NCI-H1417 treated with DMSO at 0.1 percent for 48 hours (cell line): ENCODE measurements around the gene MTG2.

Source experiments
- DNase-seq: peaks from one replicate; lab custom pipeline; 2025; lab: John Stamatoyannopoulos, UW

Gene MTG2

DNA sequence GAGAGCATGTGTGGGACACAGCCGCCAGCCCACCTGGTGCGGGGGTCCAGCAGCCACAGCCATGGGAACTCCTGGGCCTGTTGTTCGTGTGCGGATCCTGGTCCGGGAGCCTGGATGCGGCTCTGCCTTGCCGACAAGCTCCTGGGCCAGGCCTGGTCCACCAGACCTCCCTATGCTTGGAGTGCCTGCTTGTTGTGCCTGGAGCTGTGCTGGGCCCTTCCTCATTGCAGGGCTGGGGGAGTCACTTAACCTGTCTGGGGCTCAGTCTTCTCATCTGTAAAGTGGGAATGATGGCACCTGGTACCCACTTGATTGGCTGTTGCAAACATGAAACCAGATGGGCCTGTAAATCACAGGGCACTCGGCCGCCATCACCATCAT lies 52.9 kb downstream of the MTG2 start:
- no peak for DNase-seq

DNA sequence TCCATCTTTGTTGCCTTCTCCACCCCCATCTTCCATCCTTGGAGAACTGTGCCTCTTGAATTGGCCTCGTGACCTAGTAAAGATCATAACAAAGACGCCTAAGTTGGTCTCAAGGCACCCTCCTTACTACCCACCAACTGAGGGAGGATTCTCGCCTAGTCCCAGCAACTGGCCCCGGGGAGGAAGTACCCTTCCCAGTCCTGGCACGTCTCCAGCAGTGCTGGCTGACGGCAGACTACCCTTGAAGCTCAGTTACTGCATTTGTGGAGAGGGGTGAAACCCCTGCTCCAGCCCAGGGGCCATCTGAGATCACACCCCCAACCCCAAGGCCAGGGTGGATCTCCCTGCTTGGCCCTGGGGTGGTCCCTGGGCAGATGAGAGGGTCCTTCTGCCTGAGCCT lies 53.4 kb downstream of the MTG2 start:
- DNase-seq, result no peak

DNA sequence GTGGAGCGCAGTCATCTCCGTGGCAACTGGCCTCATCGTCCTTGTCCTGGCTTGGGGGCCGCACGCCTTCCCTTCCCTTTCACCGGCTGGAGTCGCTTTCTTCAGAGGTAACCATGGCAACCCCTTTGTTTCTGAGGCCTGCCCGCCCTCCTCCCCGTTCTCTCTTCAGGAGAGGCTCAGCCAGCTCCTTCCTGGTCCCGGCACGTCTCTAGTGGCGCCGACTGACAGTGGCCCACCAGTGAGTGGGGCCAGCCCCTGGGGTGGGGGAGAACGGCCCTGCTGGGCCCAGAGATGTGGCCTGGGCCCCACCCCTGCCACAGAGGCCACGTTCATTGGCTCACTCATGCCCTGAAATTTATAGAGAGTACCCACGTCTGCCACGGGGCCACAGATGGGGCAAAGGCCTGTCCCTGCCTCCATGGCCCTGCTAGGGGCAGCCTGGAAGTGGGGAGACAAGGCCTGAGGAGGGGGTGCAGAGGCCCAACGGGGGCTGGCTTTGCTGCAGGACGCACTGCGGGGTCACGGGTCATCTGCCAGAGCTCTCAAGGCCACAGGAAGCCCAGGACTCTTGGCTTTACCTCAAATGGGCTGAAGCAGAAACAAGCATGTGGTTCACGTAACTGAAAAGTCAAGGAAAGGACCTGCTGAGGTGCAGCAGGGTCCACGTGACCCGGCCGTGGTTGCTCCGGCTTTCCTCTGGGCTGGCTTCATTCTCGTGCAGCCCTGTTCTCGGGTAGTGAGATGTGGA lies 54.1 kb downstream of the MTG2 start:
- peak; percentile 38 for DNase-seq

DNA sequence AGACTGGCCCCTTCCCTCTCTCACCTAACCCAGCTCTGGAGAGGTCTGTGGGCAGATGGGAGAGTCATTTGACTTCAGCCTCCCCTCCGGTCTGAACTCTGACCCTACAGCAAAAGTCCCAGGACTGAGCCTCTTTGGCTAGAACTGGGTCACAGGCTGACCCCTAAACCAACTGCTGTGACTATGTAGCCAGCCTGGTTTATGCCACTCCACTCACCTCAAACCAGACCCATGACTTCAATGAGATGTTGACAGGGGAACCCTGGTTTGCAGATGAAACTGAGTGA lies 54.6 kb downstream of the MTG2 start:
- no peak for DNase-seq

DNA sequence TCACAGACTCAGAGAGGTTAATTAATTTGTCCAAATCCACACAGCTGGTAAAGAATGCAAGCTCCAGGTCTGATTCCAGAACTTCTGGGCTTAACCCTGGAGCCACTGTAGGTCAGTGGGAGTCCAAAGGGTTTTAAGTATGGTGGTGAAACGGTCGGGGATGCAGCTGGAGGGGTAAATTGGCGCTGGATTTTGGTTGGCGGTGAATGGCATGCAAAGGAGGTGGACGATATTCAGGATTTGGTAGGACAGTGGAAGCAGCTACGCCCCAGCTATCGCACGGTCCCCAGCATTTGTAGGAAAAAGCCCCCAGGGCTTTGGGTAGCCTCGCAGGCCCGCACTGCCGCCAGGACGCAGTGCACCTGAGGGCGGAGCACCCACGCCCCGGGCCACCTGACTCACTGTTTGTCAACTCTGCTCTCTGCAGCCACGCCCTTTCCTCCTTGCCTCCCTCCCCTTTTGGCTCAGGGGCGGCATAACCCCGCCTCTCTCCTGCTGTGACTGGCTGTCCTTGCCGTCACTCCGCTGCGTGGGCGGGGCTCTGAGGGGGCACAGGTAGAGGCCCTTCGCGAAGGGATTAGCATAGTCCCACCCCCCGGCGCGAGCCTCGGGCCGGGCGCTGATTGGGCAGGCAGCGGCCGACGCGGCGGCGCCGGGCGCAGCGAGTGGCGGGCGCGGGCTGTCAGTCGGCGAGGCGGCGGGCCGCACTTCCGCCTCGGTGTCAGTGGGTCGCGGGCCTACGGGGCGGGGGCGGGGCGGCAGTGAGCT lies 55.2 kb downstream of the MTG2 start, which contains the start of gene OSBPL2:
Gene OSBPL2, plus strand, starts transcription at position 721 of the 768 bp plus-strand sequence. CDS start 17,664 bp downstream, outside the sequence.
- DNase-seq, result peak; percentile 96

DNA sequence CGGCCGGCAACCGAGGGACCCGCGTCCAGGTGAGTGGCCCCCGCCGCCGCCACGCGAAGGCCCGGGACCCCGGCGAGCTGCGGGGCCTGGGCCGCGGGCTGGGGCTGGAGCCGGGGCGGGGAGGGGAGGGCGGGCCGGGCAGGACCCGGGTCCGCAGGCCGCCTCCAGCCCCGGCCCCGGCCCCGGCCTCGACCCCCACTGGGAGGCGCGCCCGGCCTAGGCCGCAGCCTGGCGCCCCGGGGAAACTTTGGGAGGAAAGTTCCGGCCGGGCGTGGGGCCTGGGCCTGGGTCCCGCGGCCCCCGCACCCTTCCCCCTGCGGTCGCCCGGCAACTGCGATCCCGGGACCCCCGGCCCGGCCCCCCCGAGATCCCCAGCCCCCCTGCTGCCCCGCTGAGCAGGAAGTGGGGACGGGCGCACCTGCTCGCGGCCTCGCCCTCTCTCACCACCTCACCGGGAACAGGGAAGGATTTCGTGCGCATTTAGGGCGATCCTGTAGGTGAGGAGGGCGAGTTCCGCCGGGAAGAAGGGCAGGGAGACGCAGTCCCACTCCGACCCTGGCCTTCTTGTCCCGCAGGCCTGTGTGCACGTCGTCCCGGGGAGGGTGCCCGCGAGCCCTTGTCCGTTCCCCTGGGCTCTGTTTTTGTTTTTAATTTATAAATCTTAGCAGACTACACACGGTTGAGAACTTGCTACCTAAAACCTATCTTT lies 55.9 kb downstream of the MTG2 start:
- DNase-seq, result no peak

DNA sequence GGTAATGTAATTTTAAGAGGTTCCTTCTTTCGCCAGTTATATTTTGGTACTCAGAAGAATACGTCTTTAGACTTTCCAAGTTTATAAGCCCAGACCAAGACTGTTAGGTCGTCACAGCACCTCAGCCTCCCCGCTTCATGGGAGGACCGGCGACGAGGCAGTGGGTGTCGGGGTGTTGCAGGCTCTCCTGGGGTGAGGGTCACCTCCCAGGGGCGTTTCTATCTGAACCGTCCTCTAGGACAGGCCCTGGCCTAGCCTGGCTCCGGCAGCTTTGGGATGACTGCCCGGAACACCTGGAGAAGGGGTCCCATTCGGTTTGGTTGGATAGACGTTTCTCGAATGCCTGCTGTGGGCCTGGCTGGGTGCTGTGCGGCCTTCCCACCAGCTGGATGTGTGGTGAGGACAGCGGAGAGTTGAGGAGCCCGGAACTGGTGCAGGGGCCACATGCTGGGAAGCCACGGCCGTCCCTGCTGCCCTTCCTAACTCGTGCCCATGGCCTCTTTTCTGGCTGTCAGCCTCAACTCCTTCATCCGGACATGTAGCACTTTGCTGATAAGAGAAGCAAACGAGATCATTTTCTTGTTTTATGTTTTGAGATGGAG lies 56.6 kb downstream of the MTG2 start:
- no peak for DNase-seq

DNA sequence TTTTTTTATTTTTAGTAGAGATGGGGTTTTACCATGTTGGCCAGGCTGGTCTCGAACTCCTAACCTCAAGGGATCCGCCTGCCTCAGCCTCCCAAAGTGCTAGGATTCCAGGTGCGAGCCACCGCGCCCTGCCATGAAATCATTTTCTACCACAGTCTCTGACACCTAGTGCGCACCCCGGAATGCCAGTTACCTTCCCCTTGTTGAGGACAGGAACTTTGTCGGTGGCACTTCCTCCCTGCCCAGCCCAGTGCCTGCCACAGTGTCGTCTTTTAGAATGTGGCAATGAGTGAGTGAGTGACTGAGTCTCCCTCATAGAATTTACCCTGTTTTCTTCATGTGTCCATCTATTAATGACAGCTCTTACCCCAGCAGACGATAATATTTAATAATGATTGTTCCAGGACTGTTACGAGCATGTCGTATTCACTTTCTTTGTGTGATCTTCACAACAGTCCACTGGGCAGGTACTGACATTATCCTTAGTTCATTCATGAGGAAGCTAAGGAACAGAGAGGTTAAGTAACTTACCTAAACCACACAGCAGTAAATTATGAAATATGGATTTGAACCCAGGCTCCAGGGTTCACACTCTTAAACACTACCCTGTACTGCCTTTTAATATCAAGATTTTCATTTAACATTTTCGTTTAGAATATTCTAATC lies 57.3 kb downstream of the MTG2 start:
- DNase-seq, result no peak

DNA sequence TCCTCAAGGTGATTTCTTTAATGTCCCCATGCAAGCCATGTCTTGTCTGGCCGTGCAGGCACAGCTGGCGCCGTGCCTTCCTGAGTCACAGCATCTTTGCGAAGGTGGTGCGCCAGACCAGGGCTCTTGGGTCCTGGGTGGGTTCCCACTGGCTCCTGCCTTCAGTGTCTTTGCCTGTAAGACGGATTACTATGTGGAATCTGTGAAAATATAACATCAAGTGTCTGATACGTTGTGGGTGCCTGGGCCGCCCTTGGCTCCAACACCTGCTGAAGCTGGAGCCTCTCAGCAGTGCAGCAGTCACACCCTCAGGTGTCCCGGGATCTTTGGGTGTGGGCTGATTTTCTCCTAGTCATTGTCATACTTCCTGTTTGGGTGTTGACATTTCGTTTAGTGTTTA lies 58.7 kb downstream of the MTG2 start:
- no peak for DNase-seq

DNA sequence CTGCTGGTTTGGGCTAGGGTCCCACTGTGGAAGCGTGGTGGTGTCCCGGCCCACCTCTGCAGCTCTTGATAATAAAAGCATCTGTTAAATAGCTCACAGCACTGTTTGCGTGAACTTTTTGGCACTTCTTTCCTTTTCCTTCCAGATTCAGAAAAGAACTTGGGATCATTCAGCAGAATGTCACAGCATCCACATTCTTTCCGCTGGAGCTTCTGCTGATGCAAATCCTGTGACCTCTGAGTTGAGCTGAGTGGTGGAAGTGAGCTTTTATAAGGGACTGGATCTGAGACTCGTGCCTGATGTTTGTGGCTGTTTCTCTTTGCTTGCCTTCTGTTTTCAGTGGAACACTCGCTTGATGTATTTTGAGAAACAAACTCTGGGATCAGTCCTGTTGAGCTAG lies 59.3 kb downstream of the MTG2 start:
- no peak for DNase-seq

DNA sequence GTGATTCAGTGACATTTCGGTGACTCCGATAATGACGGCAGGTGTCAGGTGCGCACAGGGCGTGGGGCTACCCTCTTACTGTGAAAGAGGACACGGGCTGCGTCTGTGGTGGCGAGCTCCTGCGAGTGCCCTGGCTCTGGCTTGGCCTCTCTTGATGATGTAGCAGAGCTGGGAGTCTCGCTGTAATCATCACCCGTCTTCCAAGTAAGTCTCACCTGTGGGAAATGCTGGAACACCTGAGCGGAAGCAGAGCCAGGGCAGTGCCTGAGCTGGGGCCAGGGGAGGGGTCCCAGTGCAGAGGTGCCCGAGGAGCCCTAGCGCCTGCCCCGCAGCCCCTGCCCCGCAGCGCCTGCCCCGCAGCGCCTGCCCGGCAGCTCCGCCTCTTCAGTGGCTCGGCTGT lies 60.3 kb downstream of the MTG2 start:
- no peak for DNase-seq

DNA sequence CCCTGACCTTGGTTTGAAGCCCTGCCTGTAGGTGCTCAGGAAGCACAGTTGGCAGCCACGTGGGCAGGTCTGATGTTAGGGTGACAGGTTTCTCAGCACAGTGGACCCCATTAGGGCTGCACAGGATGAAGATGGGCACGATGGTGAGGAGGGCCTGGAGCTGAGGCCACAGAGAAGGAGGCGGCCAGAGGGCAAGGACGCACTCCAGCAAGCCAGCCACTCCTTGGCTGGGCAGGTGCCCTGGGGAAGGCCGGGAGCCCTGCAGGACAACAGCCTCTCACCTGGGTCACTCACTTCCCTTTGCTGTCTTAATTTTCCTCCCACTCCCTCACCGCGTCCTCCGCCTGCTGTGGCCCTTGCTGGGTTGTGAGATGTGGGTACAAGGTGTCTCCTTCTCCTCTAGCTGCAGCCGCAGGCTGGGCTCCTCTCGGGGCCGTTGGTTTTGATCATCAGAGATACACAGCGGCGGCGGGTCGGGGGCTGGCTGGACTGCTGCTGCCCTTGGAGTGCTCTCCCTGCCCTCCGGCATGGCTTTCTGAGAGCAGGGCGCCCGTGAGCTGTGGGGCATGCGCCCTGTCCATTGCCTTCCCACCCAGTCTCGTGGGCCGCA lies 61.2 kb downstream of the MTG2 start:
- no peak for DNase-seq

DNA sequence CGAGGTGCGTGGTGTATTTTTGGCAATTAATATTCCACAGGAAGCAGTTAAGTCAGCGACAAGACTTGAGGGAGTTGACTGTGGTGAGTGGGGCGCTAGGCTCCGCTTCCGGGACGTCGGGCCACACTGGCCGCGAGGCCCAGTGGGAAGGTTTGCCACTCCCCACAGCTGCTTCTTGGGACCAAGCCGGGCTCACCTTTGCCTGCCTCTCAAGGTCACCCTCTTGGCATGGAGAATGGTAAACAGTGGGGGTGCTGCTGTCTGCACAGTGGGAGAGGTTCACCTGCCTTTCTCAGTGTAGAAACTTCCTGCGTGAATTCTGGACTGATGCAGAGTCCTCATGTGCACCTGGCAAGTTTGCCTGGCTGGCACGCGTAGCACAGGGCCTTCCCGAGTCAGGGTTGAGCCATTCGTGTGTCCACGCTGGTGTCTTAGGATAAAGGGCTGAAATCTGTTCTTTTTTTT lies 61.8 kb downstream of the MTG2 start:
- no peak for DNase-seq

DNA sequence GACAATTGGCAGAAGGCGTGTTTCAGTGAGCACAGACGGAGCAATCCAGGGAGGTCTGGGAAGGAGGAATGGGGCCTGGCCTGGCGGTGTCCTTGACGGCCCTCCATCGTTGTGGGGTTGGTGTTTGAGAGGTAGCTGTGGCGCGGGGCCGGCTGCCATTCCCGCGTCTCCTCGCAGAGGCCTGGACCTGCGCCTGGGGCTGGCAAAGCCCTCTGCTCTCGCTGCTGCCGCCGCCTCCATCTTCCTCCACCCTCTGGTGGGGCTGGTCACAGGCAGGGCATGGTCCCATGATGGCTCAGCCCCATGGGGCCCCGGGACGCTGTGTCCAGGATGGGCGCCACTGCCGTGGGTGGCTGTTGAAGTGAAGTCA lies 63.1 kb downstream of the MTG2 start:
- no peak for DNase-seq

DNA sequence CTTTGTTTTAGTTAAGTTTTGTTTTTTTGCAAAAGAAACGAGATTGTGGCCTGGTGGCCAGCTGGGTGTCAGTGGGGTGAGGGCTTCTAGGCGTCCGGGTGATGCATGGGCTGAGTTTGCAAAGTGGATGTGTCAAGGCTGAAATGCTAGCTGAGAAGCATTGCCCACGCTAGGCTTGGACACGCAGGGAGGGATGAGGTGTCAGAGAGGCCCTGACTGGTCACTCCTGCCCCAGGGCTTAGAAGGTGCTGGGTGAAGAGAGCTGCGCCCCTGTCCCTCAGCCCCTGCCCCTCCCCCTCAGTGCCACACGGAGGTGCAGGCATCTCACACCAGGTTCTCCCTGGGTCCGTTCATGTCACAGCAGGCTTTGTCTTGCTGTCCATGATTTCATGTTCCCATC lies 63.6 kb downstream of the MTG2 start:
- DNase-seq, result no peak

DNA sequence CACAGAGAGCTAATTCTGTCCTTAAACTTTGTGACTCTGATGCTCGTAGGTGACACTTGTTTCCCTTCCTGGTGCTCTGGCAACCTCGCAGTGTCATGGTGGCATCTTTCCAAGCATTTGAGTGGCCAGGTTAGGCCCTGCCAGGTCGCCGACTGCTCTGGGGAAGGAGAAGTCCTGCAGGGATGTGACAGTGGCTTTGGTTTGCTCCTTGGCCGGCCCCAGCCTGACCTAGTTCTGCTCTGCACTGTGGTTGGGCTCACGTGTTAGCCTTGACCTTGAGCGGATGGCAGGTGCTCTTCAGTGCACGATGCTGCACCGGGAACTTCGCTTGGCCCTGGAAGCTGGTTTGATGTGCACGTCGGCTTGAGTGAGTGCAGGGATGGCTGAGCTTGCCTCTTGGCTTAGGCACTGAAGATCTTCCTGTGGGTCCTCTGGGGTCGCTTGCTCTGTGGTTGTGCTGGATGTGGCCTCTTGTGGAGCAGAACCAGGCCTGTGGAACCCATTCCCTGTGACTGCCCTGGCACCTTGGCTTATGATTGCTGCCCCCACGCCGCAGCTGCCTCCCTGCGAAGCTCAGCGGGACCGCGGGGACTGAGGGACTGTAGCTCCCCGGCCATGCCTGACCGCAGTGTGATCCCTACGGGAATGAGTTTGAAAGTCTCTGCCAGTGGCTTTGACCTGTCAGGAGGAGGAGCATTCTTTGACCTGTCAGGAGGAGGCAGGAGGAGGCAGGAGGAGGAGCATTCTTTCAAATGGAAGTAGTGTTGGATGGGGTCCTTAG lies 64.2 kb downstream of the MTG2 start:
- no peak for DNase-seq

DNA sequence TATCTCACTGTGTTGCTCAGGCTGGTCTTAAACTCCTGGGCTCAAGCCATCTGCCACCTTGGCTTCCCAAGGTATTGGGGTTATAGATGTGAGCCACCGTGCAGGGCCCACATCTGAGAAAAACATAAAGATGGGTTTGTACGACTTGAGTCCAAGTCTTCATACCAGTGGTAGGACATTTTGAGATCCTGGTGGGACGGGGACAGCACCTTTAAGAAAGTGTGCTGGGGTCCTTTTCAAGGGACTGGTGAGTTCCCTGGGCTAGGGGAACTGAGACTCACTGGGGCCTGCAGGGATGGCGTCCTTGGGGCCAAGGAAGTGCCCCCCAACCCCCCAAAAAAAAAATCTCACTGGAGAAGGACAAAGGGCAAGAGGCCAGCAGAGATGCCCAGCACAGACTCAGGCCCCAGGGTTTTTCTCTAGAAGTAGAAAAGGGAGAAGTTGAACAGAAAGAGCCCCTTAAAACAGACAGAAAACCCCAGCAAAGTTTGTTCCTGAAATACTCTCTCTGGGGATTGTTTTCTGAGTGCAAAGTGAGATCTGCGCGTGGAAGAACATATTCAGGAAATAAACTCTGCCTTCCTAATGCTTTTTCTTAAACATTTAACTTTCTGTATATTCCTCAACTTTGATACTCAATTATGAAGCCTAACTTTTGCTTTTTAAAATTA lies 66.2 kb downstream of the MTG2 start:
- no peak for DNase-seq

DNA sequence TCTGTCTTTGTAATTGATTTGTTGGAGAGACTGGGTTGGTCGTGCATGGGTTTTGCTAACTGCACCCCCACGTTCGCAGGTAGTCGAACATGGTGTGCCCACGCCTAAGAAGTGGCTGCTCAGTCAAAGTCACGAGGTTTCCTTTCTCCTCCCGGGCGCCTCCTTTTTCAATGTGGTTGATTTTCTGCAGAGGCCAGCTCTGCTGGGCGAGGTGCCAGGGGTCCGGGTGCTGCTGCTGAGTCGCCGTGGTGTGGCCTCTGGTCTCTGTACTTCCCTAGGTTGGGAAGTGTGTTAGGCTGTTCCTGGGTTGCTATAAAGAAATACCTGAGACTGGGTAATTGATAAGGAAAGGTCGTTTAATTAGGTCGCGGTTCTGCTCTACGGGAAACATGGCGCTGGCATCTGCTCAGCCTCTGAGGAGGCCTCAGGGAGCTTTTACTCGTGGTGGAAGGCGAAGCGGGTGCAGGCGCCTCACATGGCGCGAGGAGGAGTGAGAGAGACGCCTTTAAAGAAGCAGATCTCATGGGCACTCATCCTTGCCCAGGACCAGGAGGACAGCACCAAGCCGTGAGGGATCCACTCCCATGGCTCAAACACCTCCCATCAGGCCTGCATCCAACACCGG lies 69.6 kb downstream of the MTG2 start:
- no peak for DNase-seq
